ENCODE measurements around the gene SPTBN2. TPM values are rescaled to one million over a fixed set of nuclear protein-coding genes. Genes with fewer than 3 reads are reported as not detected.

The SPTBN2 gene
- total RNA-seq, 2 donors from 2014 or later: 1.2 to 5.6 TPM

DNA sequence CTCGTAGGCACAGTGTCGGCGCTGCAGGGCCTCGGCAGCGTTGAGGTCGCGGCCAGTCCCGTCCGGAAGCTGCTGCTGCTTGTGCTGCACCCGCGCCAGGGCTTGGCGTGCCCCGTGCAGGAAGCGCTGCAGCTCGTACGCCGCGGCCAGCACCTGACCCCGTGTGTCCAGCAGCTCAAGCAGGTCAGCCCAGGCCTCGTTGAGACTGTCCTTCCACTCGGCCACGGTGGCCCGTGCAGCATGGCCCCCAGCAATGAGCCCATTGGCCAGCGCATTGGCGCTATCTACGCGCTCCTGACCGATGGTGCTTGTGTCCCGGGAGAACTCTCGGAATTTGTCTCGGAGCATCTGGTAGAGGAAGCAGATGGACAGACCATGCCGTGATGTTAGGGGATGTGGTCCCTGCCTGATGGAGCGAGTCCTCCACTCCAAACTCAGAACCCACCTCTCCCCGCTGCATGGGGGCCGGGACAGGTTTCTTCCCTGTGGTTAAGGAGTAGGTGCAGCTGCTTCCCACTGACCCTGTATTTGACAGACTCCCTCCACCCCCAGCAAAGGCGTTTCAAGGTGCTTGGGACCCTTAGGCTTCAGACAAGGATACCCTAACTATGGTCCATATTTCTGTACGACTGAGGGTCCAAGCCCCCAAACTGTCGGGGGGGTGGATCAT lies 37.6 kb downstream of the SPTBN2 start:
- Histone ChIP-seq H3K9me3 (no peaks in the 10 kb centered on the region), H3K4me1 (ENCODE audit: control insufficient read depth in 1 of 2, low read depth in 2 of 2) (no peaks in the 10 kb centered on the region), H3K27ac (no peak overlapping the region), H3K4me3 (no peak overlapping the region), H3K27me3 (replicated peaks; ENCODE audit: insufficient read depth) (no peaks in the 10 kb centered on the region), H3K36me3 (no peaks in the 10 kb centered on the region)
- no peak for ATAC-seq (ENCODE audit: insufficient number of reproducible peaks, low FRiP score, low read depth)
- no peak for DNase-seq (ENCODE audit: low spot score)
- TF ChIP-seq, protein P1, sequence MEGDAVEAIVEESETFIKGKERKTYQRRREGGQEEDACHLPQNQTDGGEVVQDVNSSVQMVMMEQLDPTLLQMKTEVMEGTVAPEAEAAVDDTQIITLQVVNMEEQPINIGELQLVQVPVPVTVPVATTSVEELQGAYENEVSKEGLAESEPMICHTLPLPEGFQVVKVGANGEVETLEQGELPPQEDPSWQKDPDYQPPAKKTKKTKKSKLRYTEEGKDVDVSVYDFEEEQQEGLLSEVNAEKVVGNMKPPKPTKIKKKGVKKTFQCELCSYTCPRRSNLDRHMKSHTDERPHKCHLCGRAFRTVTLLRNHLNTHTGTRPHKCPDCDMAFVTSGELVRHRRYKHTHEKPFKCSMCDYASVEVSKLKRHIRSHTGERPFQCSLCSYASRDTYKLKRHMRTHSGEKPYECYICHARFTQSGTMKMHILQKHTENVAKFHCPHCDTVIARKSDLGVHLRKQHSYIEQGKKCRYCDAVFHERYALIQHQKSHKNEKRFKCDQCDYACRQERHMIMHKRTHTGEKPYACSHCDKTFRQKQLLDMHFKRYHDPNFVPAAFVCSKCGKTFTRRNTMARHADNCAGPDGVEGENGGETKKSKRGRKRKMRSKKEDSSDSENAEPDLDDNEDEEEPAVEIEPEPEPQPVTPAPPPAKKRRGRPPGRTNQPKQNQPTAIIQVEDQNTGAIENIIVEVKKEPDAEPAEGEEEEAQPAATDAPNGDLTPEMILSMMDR (IDR thresholded peaks at IDR 0.05): no peak

DNA sequence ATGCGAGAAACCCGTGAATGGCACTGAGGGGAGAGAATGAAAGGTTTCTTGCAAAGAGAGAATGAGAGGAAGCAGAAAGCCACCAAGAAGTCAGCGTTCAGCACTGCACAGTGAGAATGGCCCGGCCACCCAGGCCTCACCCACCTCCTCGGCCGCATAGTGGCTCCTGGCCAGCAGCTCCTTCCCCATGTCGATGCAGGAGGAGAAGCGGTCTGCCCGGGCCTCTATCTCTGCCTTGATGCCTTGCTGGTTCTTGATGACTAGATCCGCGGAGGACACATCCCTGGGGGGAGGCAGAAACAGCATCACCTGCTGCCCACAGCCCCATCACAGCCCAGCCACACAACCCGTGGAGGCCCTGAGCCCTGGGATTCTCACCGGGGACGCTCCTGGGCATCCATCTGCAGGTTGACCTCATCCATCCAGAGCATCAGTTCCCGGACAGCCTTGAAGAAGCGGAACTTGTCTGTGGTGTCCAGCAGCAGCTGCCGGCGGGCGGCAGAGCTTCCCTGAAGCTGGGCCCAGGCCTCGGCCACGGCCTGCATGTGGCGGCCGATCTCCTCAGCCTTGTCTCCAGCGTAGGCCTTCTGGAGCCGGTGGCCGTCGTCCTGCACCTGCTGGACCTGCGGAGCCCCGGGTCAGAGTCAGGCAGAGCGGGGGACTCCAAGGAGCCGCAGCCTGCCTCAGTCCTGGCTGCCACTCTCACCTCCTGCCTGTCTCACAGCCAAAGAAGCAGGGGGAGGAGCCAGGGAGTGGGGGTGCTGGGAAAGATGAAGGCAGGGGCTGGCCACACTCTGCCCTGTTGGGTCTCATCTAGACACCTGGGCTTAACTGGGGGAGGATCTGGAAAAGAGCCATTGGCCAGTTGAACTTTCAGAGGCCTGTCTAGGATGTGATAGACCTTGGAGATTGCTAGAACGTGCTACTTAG lies 39.1 kb downstream of the SPTBN2 start:
- Histone ChIP-seq H3K9me3 (no peaks in the 10 kb centered on the region), H3K27ac (no peak overlapping the region), H3K4me3 (no peak overlapping the region), H3K36me3 (no peaks in the 10 kb centered on the region), H3K27me3 (replicated peaks; ENCODE audit: insufficient read depth) (no peaks in the 10 kb centered on the region), H3K4me1 (ENCODE audit: control insufficient read depth in 1 of 2, low read depth in 2 of 2) (no peaks in the 10 kb centered on the region)
- ATAC-seq (ENCODE audit: insufficient number of reproducible peaks, low FRiP score, low read depth) (no peak), DNase-seq (ENCODE audit: low spot score) (no peak)
- TF ChIP-seq, protein P1 (IDR thresholded peaks at IDR 0.05): no peak

DNA sequence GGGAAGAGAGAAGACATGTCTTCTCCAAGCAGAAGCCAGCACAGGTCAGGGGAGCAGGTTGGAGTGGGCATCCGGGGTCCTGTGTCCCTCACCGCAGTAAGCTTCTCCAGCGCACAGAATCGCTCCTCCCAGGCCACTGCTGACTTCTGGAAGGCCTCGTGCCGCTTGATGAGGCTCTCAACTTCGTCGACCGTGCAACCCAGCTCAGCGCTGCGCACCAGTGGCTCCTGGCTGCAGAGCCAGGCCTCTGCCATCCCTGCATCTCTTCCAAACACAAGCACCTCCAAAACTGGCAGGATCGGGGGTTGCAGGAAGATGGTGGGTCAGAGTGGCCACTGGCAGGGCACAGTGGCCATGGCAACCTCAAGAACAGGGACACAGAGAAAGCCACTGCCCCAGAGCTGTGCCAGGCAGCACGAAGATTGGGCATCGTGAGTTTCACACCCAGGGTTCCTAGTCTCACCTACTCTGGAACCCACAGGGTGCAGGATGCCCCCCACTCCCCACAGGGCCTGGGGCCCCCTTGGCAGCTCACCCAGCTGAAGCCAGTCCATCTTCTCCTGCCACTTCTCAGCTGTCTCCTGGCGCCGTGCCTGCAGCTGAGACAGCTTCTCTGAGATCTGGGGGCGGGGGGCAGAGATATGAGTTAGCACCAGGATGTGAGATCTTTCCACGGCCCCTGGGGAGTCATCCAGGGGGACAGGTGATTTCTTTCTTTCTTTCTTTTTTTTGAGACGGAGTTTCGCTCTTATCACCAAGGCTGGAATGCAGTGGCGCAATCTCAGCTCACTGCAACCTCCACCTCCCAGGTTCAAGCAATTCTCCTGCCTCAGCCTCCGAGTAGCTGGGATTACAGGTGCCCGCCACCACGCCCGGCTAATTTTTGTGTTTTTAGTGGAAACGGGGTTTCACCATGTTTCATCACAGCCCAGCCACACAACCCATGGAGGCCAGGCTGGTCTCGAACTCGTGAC lies 40.2 kb downstream of the SPTBN2 start:
- Histone ChIP-seq H3K27me3 (replicated peaks; ENCODE audit: insufficient read depth) (no peaks in the 10 kb centered on the region), H3K4me3 (no peak overlapping the region), H3K36me3 (no peaks in the 10 kb centered on the region), H3K27ac (no peak overlapping the region), H3K9me3 (no peaks in the 10 kb centered on the region), H3K4me1 (ENCODE audit: control insufficient read depth in 1 of 2, low read depth in 2 of 2) (no peaks in the 10 kb centered on the region)
- ATAC-seq (ENCODE audit: insufficient number of reproducible peaks, low FRiP score, low read depth) (no peak), DNase-seq (ENCODE audit: low spot score) (no peak)
- TF ChIP-seq, protein P1 (IDR thresholded peaks at IDR 0.05): no peak

DNA sequence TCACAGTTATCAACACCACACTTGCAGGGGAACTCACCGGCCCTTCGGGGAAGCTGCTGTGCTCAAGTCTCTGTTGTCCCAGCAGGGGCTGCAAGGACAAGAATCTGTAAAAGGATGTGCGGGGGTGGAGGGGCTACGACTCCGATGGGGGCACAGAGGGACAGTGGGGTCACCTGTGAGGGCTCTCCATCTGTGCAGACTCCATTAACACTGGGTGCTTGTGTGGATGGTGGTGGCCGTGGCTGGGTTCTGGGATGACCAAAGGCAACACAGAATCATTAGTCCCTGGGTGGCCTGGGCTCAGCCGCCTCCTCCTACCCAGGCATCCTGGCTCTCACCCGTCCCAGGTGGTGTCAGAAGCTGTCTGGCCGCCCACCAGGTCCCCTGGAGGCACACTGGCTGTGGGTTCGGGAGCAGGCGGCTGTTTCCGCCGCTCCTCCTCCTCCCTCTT lies 41.2 kb downstream of the SPTBN2 start:
- Histone ChIP-seq H3K36me3 (no peaks in the 10 kb centered on the region), H3K27me3 (replicated peaks; ENCODE audit: insufficient read depth) (no peaks in the 10 kb centered on the region), H3K9me3 (no peaks in the 10 kb centered on the region), H3K4me3 (no peak overlapping the region), H3K27ac (no peak overlapping the region), H3K4me1 (ENCODE audit: control insufficient read depth in 1 of 2, low read depth in 2 of 2) (no peaks in the 10 kb centered on the region)
- TF ChIP-seq, protein P1 (IDR thresholded peaks at IDR 0.05): no peak
- DNase-seq (ENCODE audit: low spot score) (no peak), ATAC-seq (ENCODE audit: insufficient number of reproducible peaks, low FRiP score, low read depth) (no peak)
